Astrocyte (in vitro differentiated cells and primary cell): ENCODE results near the gene IQCK. TPM values are rescaled to one million over a fixed set of nuclear protein-coding genes. Genes with fewer than 3 reads are reported as not detected.
A peak's percentile ranks its signal among the peaks of the same experiment; 100 is the strongest.

Experiments used
- DNase-seq: peaks from one replicate; pipeline ENCODE4 v3.0.0-alpha.2; 2010; ENCODE audit warnings: low read depth
- FAIRE-seq: peaks from 2 replicates; lab custom pipeline; 2011; peaks lifted over from hg19 to GRCh38; lab: Jason Lieb, UNC
- H2AFZ ChIP-seq: 2 replicates; pipeline ENCODE4 v1.6.0; 2012; ENCODE audit warnings: low read depth, low read length, inconsistent platforms
- H3K27ac ChIP-seq: 2 replicates; pipeline ENCODE4 v1.5.1; 2011; ENCODE audit warnings: low read depth, low read length, inconsistent platforms
- H3K27me3 ChIP-seq: 2 replicates; pipeline ENCODE4 v1.6.0; 2011; ENCODE audit warnings: low read length, inconsistent platforms; ENCODE audit not compliant: insufficient read depth
- H3K36me3 ChIP-seq: 2 replicates; pipeline ENCODE4 v1.5.1; 2011; ENCODE audit warnings: low read length, inconsistent platforms; ENCODE audit not compliant: insufficient read depth
- H3K4me1 ChIP-seq: 2 replicates; pipeline ENCODE4 v1.5.1; 2011; ENCODE audit warnings: low read length, inconsistent platforms; ENCODE audit not compliant: insufficient read depth
- H3K4me2 ChIP-seq: 2 replicates; pipeline ENCODE4 v1.6.0; 2012; ENCODE audit warnings: low read length, inconsistent platforms
- H3K4me3 ChIP-seq: 2 replicates; pipeline ENCODE4 v1.5.1; 2011; ENCODE audit warnings: low read depth, mild to moderate bottlenecking, low read length, inconsistent platforms; ENCODE audit not compliant: insufficient read depth
- H3K79me2 ChIP-seq: 2 replicates; pipeline ENCODE4 v1.6.0; 2012; ENCODE audit warnings: mild to moderate bottlenecking, low read length, inconsistent platforms; ENCODE audit not compliant: insufficient read depth
- H3K9ac ChIP-seq: 2 replicates; pipeline ENCODE4 v1.6.0; 2012; ENCODE audit warnings: mild to moderate bottlenecking, low read length, inconsistent platforms
- H3K9me3 ChIP-seq: 2 replicates; pipeline ENCODE4 v1.5.1; 2012; ENCODE audit warnings: low read depth, mild to moderate bottlenecking, low read length, inconsistent platforms; ENCODE audit not compliant: insufficient read depth
- H4K20me1 ChIP-seq: 2 replicates; pipeline ENCODE4 v1.6.0; 2012; ENCODE audit warnings: low read length, inconsistent platforms; ENCODE audit not compliant: insufficient read depth
- H3K27ac Mint-ChIP-seq: one replicate; pipeline ENCODE4 v1.8.0; 2021; ENCODE audit warnings: mild to moderate bottlenecking, mixed read lengths; ENCODE audit not compliant: unreplicated experiment
- H3K27me3 Mint-ChIP-seq: one replicate; pipeline ENCODE4 v1.8.0; 2021; ENCODE audit warnings: low read depth, mixed read lengths; ENCODE audit not compliant: unreplicated experiment
- H3K36me3 Mint-ChIP-seq: one replicate; pipeline ENCODE4 v1.8.0; 2021; ENCODE audit warnings: low read depth, mixed read lengths; ENCODE audit not compliant: unreplicated experiment
- H3K4me1 Mint-ChIP-seq: one replicate; pipeline ENCODE4 v1.8.0; 2021; ENCODE audit warnings: low read depth, mixed read lengths; ENCODE audit not compliant: unreplicated experiment
- H3K4me3 Mint-ChIP-seq: one replicate; pipeline ENCODE4 v1.8.0; 2021; ENCODE audit warnings: mild to moderate bottlenecking, moderate library complexity, mixed read lengths; ENCODE audit not compliant: unreplicated experiment
- H3K9me3 Mint-ChIP-seq: one replicate; pipeline ENCODE4 v1.8.0; 2021; ENCODE audit warnings: mild to moderate bottlenecking, mixed read lengths; ENCODE audit not compliant: unreplicated experiment
- CTCF ChIP-seq: IDR thresholded peaks from 2 replicates; pipeline ENCODE4 v1.5.1; 2011; ENCODE audit warnings: low read depth, mild to moderate bottlenecking, inconsistent platforms, low read length, moderate library complexity; ENCODE audit not compliant: insufficient read depth
- EZH2 ChIP-seq: IDR thresholded peaks from 2 replicates; pipeline ENCODE4 v1.6.1; 2012; ENCODE audit warnings: mild to moderate bottlenecking, low read length, inconsistent platforms; ENCODE audit not compliant: insufficient read depth
- total RNA-seq: library from RNA; stranded (reverse); gene quantifications from 2 replicates; pipeline ENCODE4 v1.2.1, GENCODE V29; 2021

Gene IQCK
- total RNA-seq, 1 donor from 2014 or later = 5.9 TPM

GRCh38 chr16:19685176-19685575 lies 32.9 kb upstream of the IQCK start:
- no peak overlapping the region for H3K27ac ChIP-seq
- H2AFZ ChIP-seq = no peak overlapping the region
- no peak for DNase-seq
- no peaks in the 10 kb centered on the region for H3K27me3 Mint-ChIP-seq
- H3K36me3 ChIP-seq = peaks cover 11% of the 10 kb centered on the region
- H3K4me1 Mint-ChIP-seq = peaks cover 8% of the 10 kb centered on the region
- TF ChIP-seq EZH2 = no peak
- no peak for TF ChIP-seq CTCF
- no peak overlapping the region for H3K27ac Mint-ChIP-seq
- H3K36me3 Mint-ChIP-seq = peaks cover 36% of the 10 kb centered on the region
- H3K4me1 ChIP-seq = no peaks in the 10 kb centered on the region
- H3K4me2 ChIP-seq = no peak overlapping the region
- H3K9me3 Mint-ChIP-seq = peaks cover 9% of the 10 kb centered on the region
- H4K20me1 ChIP-seq = peaks cover 2% of the 10 kb centered on the region
- H3K27me3 ChIP-seq = no peaks in the 10 kb centered on the region
- H3K9ac ChIP-seq = no peak overlapping the region
- no peaks in the 10 kb centered on the region for H3K9me3 ChIP-seq
- H3K4me3 Mint-ChIP-seq = no peak overlapping the region
- no peak for FAIRE-seq
- H3K79me2 ChIP-seq = no peaks in the 10 kb centered on the region
- no peak overlapping the region for H3K4me3 ChIP-seq

- Histone ChIP-seq H3K36me3 (peaks cover 14% of the 10 kb centered on the region), H3K4me1 (peaks cover 8% of the 10 kb centered on the region), H3K79me2 (no peaks in the 10 kb centered on the region), H4K20me1 (peaks cover 4% of the 10 kb centered on the region), H2AFZ (no peak overlapping the region), H3K27ac (no peak overlapping the region), H3K4me3 (no peak overlapping the region), H3K4me2 (no peak overlapping the region), H3K9me3 (no peaks in the 10 kb centered on the region), H3K27me3 (no peaks in the 10 kb centered on the region), H3K9ac (no peak overlapping the region)
- Mint-ChIP-seq H3K27ac (peak overlapping the region; percentile 86), H3K4me3 (no peak overlapping the region), H3K4me1 (peaks cover 8% of the 10 kb centered on the region), H3K9me3 (peaks cover 9% of the 10 kb centered on the region), H3K36me3 (peaks cover 39% of the 10 kb centered on the region), H3K27me3 (no peaks in the 10 kb centered on the region)
- DNase-seq = no peak
- TF ChIP-seq EZH2 (no peak), CTCF (no peak)
- no peak for FAIRE-seq
Observed at GRCh38 chr16:19687279-19687678, 30.8 kb upstream of the IQCK start.

- Histone ChIP-seq H3K27me3 (no peaks in the 10 kb centered on the region), H3K36me3 (peaks cover 12% of the 10 kb centered on the region), H3K4me2 (no peak overlapping the region), H3K9me3 (no peaks in the 10 kb centered on the region), H3K27ac (no peak overlapping the region), H3K4me1 (peaks cover 8% of the 10 kb centered on the region), H2AFZ (no peak overlapping the region), H3K79me2 (no peaks in the 10 kb centered on the region), H3K9ac (no peak overlapping the region), H3K4me3 (no peak overlapping the region), H4K20me1 (peaks cover 4% of the 10 kb centered on the region)
- no peak for FAIRE-seq
- Mint-ChIP-seq H3K4me3 (no peak overlapping the region), H3K27me3 (no peaks in the 10 kb centered on the region), H3K27ac (no peak overlapping the region), H3K36me3 (peaks cover 31% of the 10 kb centered on the region), H3K9me3 (peaks cover 9% of the 10 kb centered on the region), H3K4me1 (peaks cover 8% of the 10 kb centered on the region)
- DNase-seq = no peak
- TF ChIP-seq EZH2 (no peak), CTCF (no peak)
Observed at GRCh38 chr16:19688396-19689024, 29.6 kb upstream of the IQCK start.
